ENCODE data around the gene BANP. TPM values are rescaled to one million over a fixed set of nuclear protein-coding genes. Genes with fewer than 3 reads are reported as not detected.
"Not testable (repeated sequence)": the region's sequence is repeated elsewhere in the genome, so short reads cannot be mapped to it uniquely, and the experiment has no call there.

BANP gene
- total and polyA plus RNA-seq, 2 of the 8 experiments (the other 6 are each of a cell fraction or from before 2014, with no cell fraction given), result 25.8 to 39.8 TPM

GRCh38 chr16:88099956-88100355 is 148.7 kb downstream of the BANP start:
- H3K14ac ChIP-seq (ENCODE audit: insufficient read length); H3K9ac ChIP-seq (replicated peaks in 1 of 4; ENCODE audit: extremely low read depth in 1 of 4, low read depth in 3 of 4, low read length in 3 of 4); H3K9me3 ChIP-seq (ENCODE audit: insufficient read depth in 2 of 2, low read depth in 1 of 2, low read length in 1 of 2); DNase-seq (ENCODE audit: low read depth in 1 of 2, low spot score in 2 of 2); H3K27me3 ChIP-seq (replicated peaks in 1 of 4; ENCODE audit: control insufficient read depth in 3 of 4, extremely low read depth in 1 of 4, insufficient read depth in 3 of 4, low read length in 3 of 4); H3K23ac ChIP-seq (ENCODE audit: insufficient read length); H2BK20ac ChIP-seq (ENCODE audit: low read length); H4K8ac ChIP-seq (ENCODE audit: extremely low read depth, insufficient read depth, low read length); H3K79me1 ChIP-seq (ENCODE audit: low read depth, low read length); H2AK5ac ChIP-seq (ENCODE audit: low read depth, low read length); H2BK5ac ChIP-seq (ENCODE audit: low read depth, low read length); H3K56ac ChIP-seq (replicated peaks; ENCODE audit: insufficient read length, low read depth, low read length); CTCF ChIA-PET (ENCODE audit: partially characterized antibody); H2BK15ac ChIP-seq (ENCODE audit: low read length); H3K27ac ChIP-seq (ENCODE audit: low read depth, low read length); H3K18ac ChIP-seq (ENCODE audit: extremely low read depth, low read length); H3K36me3 ChIP-seq (ENCODE audit: control insufficient read depth in 2 of 4, insufficient read depth in 4 of 4, low read length in 3 of 4); H4K20me1 ChIP-seq (replicated peaks in 1 of 2; ENCODE audit: control insufficient read depth in 1 of 2, insufficient read depth in 2 of 2, low read length in 2 of 2); H3K4me1 ChIP-seq (replicated peaks in 1 of 4; ENCODE audit: control insufficient read depth in 3 of 4, insufficient read depth in 4 of 4, low read length in 3 of 4); H3K4me2 ChIP-seq (ENCODE audit: insufficient read depth in 1 of 2, low read depth in 2 of 2, low read length in 2 of 2); H3K23me2 ChIP-seq (ENCODE audit: low read depth, low read length); H2AFZ ChIP-seq (ENCODE audit: low read length); H4K5ac ChIP-seq (ENCODE audit: insufficient read length, low read depth, low read length); FAIRE-seq; H2BK120ac ChIP-seq (replicated peaks; ENCODE audit: low read depth, low read length); H2BK12ac ChIP-seq (ENCODE audit: low read depth, low read length); H3K79me2 ChIP-seq (ENCODE audit: control insufficient read depth in 1 of 2, insufficient read depth in 2 of 2, low read length in 2 of 2); POLR2A ChIA-PET (ENCODE audit: partially characterized antibody); H3K4ac ChIP-seq (replicated peaks; ENCODE audit: insufficient read length, low read depth, low read length); H4K91ac ChIP-seq (replicated peaks; ENCODE audit: insufficient read length, low read length); H3K4me3 ChIP-seq (ENCODE audit: extremely low read depth in 1 of 4, insufficient read depth in 2 of 4, low read depth in 3 of 4, low read length in 4 of 4): not testable (repeated sequence)
- 91% methylated on average over 14 of the region's 14 CpGs; no CpG with 5 or more reads in 1 of the 2 experiments for WGBS, 2 experiments (ENCODE audit: extremely low coverage in 1 of 2, insufficient coverage in 1 of 2, insufficient read length in 1 of 2, insufficient replicate concordance in 2 of 2, low coverage in 1 of 2, low lambda C conversion rate in 2 of 2, missing lambda C conversion rate in 1 of 2)
- TF ChIP-seq, protein P1, sequence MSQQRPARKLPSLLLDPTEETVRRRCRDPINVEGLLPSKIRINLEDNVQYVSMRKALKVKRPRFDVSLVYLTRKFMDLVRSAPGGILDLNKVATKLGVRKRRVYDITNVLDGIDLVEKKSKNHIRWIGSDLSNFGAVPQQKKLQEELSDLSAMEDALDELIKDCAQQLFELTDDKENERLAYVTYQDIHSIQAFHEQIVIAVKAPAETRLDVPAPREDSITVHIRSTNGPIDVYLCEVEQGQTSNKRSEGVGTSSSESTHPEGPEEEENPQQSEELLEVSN (IDR thresholded peaks at IDR 0.05), result 0 out of 2 replicates have a peak, but pooled peaks have one; percentile 14
